GM12892 (cell line): ENCODE results near the gene NUDCD3.

ENCODE experiments used
- DNase-seq: peaks from one replicate; pipeline ENCODE4 v3.0.0; 2011; ENCODE audit not compliant: insufficient read length
- FAIRE-seq: peaks from 2 replicates; lab custom pipeline; 2011; peaks lifted over from hg19 to GRCh38; lab: Jason Lieb, UNC
- POLR2A ChIP-seq: IDR thresholded peaks from 2 replicates; pipeline ENCODE4 v1.6.1; 2011; ENCODE audit warnings: low read depth, low read length, control low read depth
- POLR2AphosphoS5 ChIP-seq: IDR thresholded peaks from 2 replicates; pipeline ENCODE4 v1.6.1; 2011; ENCODE audit warnings: low read depth, low read length, control low read depth
- TAF1 ChIP-seq: IDR thresholded peaks from 2 replicates; pipeline ENCODE4 v1.6.1; 2011; ENCODE audit warnings: low read depth, mild to moderate bottlenecking, control low read depth, low read length, borderline replicate concordance

Gene NUDCD3

GRCh38 chr7:44455155-44455554, 35.3 kb downstream of the NUDCD3 start:
- TF ChIP-seq POLR2A: no peak
- no peak for TF ChIP-seq TAF1
- no peak for TF ChIP-seq POLR2AphosphoS5
- FAIRE-seq: no peak
- no peak for DNase-seq

GRCh38 chr7:44454348-44454747, 36.1 kb downstream of the NUDCD3 start:
- DNase-seq: no peak
- FAIRE-seq: no peak
- TF ChIP-seq POLR2AphosphoS5 (no peak), TAF1 (no peak), POLR2A (no peak)

- TF ChIP-seq POLR2AphosphoS5: no peak
- TF ChIP-seq POLR2A: no peak
- no peak for TF ChIP-seq TAF1
- no peak for FAIRE-seq
- DNase-seq: no peak
Measured at GRCh38 chr7:44451123-44451522, 39.3 kb downstream of the NUDCD3 start.

- DNase-seq (no peak), FAIRE-seq (no peak)
- TF ChIP-seq POLR2A (no peak), POLR2AphosphoS5 (no peak), TAF1 (no peak)
Measured at GRCh38 chr7:44449584-44449928, 40.9 kb downstream of the NUDCD3 start.

- DNase-seq: no peak
- peak; percentile 73 for FAIRE-seq
- no peak for TF ChIP-seq TAF1
- no peak for TF ChIP-seq POLR2A
- no peak for TF ChIP-seq POLR2AphosphoS5
Measured at GRCh38 chr7:44448922-44449583, 41.4 kb downstream of the NUDCD3 start.

GRCh38 chr7:44447874-44448425, 42.5 kb downstream of the NUDCD3 start:
- DNase-seq: no peak
- no peak for TF ChIP-seq TAF1
- TF ChIP-seq POLR2A: no peak
- TF ChIP-seq POLR2AphosphoS5: no peak
- FAIRE-seq: no peak

GRCh38 chr7:44445986-44446671, 44.3 kb downstream of the NUDCD3 start:
- no peak for DNase-seq
- TF ChIP-seq POLR2AphosphoS5: no peak
- TF ChIP-seq TAF1: no peak
- TF ChIP-seq POLR2A: no peak
- FAIRE-seq: no peak

GRCh38 chr7:44441079-44441478, 49.4 kb downstream of the NUDCD3 start:
- no peak for TF ChIP-seq TAF1
- no peak for TF ChIP-seq POLR2AphosphoS5
- TF ChIP-seq POLR2A: no peak
- FAIRE-seq (no peak), DNase-seq (no peak)

- TF ChIP-seq POLR2A (no peak), TAF1 (no peak), POLR2AphosphoS5 (no peak)
Measured at GRCh38 chr7:44440577-44441078, 49.8 kb downstream of the NUDCD3 start.

GRCh38 chr7:44439926-44440325, 50.5 kb downstream of the NUDCD3 start:
- DNase-seq (no peak), FAIRE-seq (no peak)
- no peak for TF ChIP-seq TAF1
- TF ChIP-seq POLR2A: no peak
- TF ChIP-seq POLR2AphosphoS5: no peak

More at GRCh38 chr7:44440577-44441078, 49.8 kb downstream of the NUDCD3 start:
- DNase-seq (no peak), FAIRE-seq (no peak)

GRCh38 chr7:44438816-44439215, 51.6 kb downstream of the NUDCD3 start:
- no peak for FAIRE-seq
- no peak for DNase-seq
- TF ChIP-seq POLR2A (no peak), POLR2AphosphoS5 (no peak), TAF1 (no peak)

- TF ChIP-seq TAF1: no peak
- no peak for TF ChIP-seq POLR2A
- no peak for TF ChIP-seq POLR2AphosphoS5
- DNase-seq (no peak), FAIRE-seq (no peak)
Measured at GRCh38 chr7:44434201-44434600, 56.3 kb downstream of the NUDCD3 start.

- FAIRE-seq: no peak
- TF ChIP-seq POLR2A (no peak), POLR2AphosphoS5 (no peak), TAF1 (no peak)
- DNase-seq: no peak
Measured at GRCh38 chr7:44433255-44434022, 57.0 kb downstream of the NUDCD3 start.
